Iris pigment epithelial cell (primary cell): Measurements from ENCODE around the gene SLC46A3.
"Not testable (repeated sequence)": the region's sequence is repeated elsewhere in the genome, so short reads cannot be mapped to it uniquely, and the experiment has no call there.

Source experiments
- DNase-seq: peaks from one replicate; pipeline ENCODE4 v3.0.0-alpha.2; 2011; ENCODE audit warnings: low read depth

Gene SLC46A3

DNA sequence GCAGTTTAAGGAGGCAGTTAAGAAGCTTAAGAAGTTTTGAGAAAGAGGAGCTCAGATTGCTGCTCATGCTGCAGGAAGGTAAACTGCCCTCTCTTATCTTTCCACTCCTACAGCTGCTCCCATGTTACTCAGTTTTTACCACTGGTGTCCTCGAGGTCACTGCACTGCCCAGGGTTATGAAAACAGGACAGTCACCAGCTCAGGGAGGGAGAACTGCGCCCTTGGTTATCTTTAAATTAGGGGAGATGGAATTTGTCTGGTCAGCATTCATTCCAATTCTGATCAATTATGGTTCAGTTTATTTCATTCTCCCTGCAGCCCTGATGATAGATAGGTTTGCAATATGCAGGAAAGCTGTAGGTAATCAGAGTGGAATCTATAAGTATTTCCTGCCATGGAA is 10.8 kb upstream of the SLC46A3 start:
- no peak for DNase-seq

DNA sequence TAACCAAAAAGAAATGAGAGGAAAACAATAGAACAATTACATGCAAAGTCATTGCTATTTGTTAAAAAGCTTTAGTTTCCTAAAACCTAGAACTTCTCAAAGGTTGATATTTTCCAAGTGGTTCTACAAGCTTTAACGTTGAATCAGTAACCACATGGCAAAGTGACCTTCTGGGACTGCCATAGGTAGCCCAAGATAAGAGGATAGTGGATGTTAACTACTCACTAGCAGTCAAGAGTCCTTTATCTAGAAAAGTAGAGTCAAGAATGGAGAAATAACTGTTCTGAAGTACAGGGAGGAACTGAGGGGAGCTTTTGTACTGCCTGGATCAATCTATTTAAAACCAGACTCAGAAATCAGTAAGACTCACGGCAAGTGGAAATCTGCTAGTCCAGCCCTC is 9.9 kb upstream of the SLC46A3 start:
- DNase-seq, result no peak

DNA sequence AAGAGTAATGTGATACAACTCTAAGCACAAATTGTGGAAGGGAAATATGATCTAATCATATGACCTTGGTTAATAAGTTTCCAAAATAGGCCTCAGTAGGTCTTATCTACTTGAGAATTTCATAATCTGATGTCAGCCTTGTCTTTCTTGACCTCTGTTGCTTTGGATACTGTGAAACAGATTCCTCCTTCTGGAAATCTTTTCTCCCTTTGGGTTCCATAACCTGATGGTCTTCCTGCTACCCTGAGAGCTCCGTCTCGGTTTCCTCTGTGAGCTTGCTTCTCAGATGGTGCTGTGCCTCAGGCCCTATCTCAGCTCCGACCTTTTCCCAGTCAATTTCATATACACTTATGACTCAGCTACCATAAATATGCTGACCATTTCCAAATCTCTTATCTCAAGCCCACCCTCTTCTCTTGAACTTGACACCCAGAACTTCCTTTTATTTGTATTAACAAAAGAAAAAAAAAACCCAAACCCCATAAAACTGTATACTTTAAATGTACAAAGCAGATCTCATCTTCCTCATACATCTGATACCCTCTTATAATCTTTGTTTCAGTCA is 6.4 kb upstream of the SLC46A3 start:
- peak; percentile 44 for DNase-seq

DNA sequence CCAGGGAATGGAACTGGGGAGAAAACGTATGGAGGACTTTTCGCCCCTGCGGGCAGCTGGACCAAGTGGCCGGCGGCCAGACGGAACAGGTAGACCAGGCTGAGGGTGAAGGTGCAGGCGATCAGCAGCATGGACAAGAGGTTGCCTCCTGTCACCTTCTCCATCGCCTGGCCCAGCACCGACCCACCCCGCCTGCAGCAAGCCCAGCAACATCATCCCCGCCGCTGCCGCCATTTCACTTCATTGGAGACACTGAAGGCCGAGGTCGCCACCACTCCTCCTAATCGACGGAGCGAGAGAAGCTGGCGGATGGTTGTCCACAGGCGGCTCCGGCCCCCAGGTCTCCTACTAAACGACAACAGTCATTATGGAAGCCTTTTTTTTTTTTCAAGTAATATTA is 5.0 kb upstream of the SLC46A3 start:
- DNase-seq, result no peak

DNA sequence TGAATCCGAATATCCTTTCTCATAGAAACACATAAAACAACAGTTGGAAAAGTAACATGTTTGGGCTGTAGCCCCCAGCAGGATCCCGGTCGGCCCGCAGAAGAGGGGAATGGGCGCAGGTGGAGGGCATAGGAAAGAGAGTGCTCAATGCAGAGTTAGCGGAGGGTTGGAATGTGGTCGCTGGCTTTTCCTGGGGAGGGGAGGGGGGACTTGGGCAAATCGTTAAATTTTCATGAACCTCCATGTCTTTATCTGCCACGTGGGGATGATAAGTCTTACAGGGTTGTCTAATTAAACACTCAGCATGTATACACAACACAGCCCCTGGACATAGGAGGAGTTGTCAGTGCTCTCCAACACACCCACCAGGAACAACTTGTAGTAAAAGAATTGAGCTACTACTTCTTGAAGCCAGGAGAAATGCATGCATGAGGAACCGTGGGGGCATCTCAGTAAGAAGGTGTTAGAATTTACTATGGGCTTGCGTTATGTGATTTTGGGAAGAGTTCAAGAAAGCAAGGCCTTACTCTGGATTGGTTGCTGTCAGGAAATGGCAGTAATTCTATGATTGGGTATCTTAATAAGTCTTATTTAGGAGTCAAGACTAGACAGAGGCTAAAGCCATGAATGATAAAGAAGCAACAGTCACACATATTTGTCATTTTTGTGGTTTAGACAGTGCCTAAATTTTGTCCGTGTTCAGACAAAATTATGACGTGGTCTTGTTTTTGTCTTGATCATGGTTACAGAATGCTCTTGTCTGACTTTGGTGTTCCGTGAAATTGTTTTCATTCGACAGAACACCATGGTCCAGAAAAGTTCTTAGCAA is 671 bp upstream of the SLC46A3 start:
- peak; percentile 90 for DNase-seq

DNA sequence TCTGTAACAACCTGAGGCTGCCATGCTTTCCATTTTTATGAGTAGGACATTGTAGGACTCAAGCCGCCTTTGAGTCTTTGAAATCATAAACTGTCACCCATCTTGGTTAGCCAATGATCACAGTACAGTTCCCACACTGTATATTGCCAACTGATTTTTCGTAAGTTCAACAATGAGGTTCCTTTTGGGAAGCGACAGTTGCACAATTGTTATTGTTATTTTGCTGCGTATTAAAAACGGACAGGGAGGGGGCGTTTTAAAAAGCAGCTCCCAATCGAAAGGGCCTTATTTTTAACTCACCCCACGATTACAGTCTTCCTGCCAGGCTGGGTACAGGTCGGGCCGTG is 601 bp downstream of the SLC46A3 start:
- DNase-seq, result peak; percentile 46

DNA sequence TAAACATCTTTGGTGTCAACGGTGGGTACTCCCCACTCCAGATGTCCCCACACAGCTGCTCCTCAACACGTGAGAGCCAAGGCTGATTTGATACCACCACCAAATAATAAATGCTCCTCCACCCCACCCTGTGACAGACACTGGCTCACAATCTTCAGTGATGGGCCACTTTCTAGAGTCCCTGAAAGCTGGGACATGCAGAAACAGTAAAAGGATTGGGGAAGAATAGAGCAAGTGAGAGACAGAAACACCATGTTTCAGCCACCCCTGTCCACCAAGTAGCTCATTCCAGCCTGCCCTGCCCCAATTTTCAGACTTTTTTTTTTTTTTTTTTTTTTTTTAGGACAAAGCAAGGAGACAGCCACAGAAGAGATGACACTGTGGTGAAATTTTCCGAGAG is 1.6 kb downstream of the SLC46A3 start:
- DNase-seq, result no peak

DNA sequence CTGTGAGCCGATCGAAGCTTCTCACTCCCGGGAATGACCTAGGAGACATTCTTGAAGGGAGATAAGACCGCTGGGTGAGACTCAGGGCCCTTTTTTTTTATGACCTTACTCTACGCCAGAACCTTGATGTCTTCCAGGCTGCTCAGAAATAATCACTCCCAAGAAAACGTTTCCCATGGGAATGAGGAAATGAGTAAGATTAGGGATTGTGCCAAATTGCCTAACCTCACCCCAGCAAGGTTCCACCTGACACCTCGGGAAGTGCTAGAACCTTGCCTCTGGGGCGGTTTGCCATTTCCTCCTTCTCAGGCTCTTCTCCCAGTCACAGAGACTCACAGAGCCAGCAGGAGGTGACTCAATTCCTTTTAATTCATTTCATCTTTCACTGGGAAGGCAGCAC is 2.3 kb downstream of the SLC46A3 start:
- peak; percentile 63 for DNase-seq

DNA sequence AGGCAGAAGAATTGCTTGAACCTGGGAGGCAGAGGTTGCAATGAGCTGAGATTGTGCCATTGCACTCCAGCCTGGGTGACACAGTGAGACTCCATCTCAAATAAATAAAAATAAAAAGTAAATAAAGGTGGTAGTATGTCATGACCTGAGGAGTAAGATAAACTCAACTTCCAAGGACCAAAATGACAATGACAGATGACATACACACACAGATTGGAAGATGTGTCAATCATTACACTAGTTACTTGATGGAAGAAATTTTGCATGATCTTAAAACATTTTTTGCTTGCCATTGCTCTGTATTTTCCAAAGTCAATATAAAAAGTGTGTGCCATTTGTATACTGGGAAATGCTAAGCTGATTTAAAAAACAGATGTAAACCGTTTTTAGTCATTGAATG is 4.1 kb downstream of the SLC46A3 start:
- no peak for DNase-seq

DNA sequence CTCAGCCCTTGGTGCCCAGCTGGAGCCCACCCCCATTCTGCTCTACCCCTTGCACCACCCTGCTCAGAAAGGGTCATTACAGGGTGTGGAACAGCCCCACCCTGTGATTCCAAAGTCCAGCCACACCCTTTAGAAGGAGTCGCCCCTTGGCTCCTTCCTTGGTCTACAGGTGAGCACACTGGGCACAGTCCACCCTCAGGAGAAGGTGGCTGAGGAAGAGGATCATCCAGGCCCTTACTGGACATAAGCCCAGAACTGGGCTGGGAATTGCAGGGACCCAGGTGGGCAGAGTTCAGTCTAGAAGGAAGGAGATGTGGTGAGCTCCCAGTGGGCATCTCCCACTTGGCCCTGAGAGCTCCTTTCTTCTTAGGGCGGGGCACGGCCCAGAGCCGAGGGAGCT is 8.6 kb downstream of the SLC46A3 start:
- DNase-seq, result no peak

DNA sequence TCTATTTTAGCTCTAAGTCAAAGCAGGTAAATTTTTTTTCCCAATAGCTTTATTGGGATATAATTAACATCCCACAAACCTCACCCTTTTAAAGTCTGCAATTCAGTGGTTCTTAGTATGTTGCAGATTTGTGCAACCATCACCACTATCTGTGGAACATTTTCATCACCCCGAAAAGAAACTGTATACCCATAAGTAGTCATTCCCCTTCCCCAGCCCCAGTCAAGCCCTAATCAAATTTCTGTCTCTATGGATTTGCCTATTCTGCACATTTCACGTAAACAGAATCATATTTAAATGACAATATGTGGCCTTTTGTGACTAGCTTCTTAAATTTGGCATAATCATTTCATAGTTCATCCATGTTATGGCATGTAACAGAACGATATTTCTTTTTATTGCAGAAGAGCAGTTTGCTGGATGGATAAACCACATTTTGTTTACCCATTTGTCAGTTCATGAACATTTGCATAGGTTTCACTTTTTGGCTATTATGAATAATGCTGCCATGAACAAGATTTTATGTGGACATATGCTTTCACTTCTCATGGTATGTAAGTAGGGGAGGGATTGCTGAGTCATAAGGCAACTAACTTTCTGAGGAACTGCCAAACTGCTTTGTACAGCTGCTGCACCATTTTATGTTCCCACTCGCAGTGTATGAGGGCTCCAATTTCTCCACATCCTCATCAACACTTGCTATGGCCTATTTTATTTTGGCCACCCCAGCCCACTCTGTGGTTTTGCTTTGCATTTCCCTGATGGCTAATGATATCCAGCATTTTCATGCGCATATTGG is 10.9 kb downstream of the SLC46A3 start:
- peak; percentile 91 for DNase-seq

DNA sequence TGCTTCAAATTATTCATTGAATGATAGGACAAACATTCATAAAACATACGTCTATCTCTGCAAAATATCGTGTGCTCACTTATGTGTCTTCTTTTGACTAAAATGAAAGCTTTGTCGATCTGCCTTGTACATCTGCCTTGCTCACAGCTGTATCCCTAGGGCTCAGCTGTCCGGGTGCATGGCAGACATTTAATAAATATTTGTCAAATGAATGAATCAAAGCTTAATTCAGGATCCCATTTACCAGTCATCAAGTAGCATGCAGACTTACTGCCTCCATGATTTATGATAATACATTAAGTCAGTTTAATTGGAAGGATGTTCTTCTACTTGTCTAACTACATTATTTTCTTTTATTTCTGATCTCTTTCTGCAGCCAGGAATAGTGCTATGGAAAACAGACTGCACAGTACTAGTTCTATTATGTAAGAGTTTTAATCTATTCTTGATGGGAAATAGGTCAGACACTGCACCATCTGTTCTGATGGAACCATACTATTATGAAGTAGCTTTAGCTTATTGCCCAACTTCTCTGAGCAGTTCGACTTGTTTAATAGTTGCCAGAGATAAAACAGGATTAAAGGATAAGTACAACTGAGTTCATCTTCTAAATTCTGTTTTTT is 13.2 kb downstream of the SLC46A3 start:
- DNase-seq, result peak; percentile 88

DNA sequence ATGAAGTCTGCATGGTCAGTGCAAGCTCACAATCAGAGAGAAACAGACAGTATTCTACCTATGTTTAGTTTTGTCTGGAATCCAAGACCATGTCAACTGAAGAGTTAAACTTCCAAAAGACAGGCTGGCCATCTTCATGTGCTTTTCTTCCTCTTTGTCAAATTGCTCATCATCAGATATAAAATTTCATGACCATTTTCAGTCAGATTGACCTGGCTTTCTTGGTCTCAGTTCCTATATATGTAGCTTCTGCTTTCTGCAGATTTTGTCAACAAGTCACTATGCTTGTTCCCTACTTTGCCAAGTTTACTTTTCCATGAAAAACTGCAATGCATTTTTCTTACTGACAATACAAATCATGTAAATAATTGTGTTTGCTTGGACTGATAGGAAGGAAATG is 13.9 kb downstream of the SLC46A3 start:
- no peak for DNase-seq

DNA sequence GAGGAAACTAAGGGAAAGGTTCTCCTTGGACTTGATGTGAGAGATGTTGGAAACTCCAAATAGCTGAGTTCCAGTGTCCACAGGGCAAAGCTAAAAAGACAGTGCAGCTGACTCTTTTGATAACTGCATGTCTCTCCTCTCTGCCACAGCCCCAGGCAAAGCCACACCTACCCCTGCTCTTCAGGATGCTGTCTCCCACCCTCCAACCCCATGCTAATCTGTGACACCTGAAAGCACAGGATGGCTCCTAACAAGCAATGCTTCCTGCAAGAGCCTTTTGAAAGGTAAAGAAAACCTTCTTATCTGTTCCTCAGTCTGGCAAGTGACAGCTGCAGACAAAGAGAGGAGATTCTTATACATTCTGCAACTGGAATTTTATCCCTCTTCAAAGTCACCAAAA is 14.5 kb downstream of the SLC46A3 start:
- no peak for DNase-seq

DNA sequence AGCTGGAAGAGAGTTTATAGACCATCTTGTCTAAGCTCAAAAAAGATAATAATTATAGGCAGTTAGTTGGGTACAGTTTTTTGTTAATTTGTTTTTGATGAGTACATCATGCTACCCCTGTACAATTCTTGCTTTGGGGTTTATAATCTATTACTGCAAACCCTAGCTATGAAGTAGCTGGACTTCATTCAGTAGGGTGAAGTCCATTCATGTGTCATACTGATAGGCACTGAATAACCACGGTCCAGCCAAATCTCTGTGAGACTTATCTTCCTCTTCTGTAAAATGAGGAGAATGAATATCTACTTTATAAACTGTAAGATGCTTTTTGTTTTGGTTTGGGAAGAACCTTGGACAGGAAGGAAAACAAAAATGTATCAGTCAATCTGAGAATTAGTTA is 19.5 kb downstream of the SLC46A3 start:
- no peak for DNase-seq

DNA sequence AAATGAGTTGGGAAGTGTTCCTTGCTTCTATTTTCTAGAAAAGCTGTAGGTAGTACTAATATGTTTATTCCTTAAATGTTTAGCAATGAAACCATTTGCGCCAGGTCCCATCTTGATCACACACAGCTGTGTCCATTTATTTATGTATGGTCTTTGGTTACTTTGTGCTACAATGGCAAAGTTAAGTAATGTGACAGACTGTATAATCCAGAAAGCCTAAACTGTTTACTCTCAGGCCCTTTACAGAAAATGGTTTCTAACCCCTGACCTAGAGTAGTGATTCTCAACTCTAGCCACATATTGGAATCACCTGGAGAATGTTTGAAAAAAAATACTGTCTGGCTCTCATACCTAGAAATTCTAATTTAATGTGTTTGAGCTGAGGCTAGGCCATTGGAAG is 21.3 kb downstream of the SLC46A3 start:
- no peak for DNase-seq

DNA sequence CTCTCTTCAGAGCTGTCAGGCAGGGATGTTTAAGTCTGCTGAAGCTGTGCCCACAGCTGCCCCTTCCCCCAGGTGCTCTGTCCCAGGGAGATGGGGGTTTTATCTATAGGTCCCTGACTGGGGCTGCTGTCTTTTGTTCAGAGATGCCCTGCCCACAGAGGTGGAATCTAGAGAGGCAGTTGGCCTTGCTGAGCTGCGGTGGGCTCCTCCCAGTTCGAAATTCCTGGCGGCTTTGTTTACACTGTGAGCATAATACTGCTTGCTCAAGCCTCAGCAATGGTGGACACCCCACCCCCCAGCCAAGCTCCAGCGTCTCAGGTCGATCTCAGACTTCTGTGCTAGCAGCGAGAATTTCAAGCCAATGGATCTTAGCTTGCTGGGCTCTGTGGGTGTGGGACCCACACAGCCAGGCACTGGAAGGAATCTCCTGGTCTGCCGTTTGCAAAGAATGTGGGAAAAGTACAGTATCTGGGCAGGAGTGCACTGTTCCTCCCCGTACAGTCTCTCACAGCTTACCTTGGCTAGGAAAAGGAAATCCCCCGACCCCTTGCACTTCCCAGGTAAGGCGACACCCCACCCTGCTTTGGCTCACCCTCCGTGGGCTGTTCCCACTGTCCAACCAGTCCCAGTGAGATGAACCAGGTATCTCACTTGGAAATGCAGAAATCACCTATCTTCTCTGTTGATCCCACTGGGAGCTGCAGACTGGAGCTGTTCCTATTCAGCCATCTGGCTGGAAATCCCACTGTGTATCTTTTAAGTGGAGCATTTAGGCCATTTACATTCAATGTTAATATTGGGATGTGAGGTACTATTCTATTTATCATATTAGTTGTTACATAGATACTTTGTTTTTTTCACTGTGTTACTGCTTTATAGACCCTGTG is 24.9 kb downstream of the SLC46A3 start:
- peak; percentile 82 for DNase-seq

DNA sequence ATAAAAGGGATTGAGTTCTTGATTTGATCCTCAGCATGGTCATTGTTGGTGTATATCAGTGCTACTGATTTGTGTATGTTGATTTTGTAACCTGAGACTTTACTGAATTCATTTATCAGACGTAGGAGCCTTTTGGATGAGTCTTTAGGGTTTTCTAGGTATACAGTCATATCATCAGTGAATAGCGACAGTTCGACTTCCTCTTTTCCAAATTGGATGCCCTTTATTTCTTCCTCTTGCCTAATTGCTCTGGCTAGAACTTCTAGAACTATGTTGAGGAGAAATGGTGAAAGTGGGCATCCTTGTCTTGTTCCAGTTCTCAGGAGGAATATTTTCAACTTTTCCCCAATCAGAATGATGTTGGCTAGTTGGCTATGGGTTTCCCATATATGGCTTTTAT is 32.9 kb downstream of the SLC46A3 start:
- DNase-seq, result no peak

DNA sequence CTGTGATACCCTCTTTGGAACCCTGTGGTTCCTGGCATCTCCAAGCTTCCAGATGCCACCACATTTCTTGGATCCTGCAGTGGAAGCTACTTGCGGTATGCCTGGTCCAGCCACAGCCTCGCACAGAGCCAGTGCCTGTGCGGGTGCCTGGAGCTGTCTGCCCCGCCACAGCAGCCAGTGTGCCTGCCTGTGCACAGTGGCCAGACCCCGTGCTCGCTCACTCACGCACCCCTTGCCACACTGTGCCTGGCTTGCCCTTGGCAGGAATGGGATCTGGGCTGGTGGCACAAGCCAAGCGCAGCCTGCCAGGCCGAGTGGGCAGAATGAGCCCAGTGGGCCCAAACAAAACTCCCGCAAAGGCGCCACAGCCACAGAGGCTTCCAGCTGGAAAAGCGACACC is 33.7 kb downstream of the SLC46A3 start:
- DNase-seq, result no peak

DNA sequence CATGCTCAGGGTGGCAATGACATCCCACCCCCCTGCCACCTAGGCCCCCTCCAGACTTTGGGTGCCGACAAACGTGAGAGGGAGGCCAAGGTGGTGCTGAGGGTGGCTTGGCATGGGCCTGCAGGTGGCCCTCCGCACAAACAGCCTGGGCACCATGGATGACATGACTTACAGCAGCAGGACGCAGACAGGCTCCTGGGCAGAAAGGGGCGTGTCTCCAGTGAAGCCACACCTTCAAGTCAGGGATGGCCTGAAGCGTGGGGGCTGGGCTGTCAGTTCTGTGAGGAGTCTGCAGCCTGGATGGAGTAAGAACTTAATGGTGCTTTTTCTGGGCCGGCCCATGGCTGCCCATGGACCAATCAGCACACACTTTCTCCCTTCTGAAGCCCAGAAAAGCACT is 34.5 kb downstream of the SLC46A3 start:
- DNase-seq, result peak; percentile 13

DNA sequence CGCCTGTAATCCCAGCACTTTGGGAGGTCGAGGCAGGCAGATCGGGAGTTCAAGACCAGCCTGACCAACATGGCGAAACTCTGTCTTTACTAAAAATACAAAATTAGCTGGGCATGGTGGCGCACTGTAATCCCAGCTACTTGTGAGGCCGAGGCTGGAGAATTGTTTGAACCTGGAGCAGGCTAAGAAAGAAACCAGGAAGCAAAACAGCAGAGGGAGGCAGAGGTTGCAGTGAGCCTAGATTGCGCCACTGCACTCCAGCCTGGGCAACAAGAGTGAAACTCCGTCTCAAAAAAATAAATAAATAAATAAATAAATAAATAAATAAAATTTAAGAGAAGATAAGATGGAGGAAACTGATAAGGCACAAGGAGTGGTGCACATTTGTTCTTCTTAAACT is 35.6 kb downstream of the SLC46A3 start:
- DNase-seq, result not testable (repeated sequence)

DNA sequence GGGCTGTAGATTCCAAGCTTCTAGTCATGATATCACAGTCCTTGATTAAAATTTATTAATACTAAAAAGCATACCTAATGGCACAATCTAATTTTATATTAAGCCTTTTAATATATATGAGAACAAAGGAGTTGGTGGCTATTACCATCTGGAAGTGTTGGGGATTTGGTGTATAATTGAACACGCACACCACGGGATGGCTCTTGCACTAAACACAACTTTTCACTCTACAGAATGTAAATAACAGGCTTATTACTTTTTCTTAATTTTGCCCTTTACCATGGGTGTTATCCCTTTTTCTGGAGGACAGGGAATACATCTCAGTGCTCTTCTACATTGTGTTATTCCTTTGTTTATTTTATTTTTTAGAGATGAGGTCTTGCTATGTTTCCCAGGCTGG is 38.2 kb downstream of the SLC46A3 start:
- no peak for DNase-seq
